ENCODE measurements around the gene MYH6. TPM values are rescaled to one million over a fixed set of nuclear protein-coding genes. Genes with fewer than 3 reads are reported as not detected.
"Not testable (repeated sequence)": the region's sequence is repeated elsewhere in the genome, so short reads cannot be mapped to it uniquely, and the experiment has no call there.

The MYH6 gene
- total RNA-seq, 1 donor from 2014 or later = not detected

DNA sequence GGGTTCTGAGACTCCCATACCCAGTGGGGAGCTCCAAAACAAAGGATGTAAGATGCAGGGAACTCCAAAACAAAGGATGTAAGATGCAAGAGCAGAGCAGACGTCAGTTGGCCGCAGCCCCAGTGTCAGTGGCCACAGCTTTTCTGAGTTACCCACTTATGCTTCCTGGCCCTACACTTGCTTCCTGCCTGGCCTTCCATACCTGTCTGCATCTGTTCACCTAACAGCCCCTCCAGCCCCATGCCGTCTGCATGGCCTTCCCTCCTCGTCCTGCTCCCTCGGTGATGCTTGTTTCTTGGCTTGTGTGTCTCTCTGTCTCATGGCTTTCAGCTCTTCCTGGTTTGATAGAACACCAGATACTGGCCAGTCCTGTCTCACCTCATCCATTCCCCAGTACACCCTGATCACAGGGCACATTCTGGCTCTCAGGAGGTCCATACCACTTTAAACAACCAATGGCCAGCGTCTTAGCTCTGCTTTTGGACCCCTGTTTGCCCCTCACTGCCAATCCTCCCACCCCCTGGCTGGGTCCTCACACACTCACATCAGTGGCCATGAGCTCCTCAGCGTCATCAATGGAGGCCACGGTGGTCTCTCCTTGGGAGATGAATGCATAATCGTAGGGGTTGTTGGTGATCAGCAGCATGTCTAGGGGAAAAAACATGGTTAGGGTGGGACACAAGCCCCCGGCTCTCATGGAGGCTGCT lies 22.1 kb upstream of the MYH6 start:
- Histone ChIP-seq H3K4me1 (ENCODE audit: insufficient read depth, low read length) (no peaks in the 10 kb centered on the region), H3K36me3 (ENCODE audit: insufficient read depth, low read length) (no peaks in the 10 kb centered on the region), H4K20me1 (ENCODE audit: insufficient read depth, low read length) (no peaks in the 10 kb centered on the region), H3K9ac (ENCODE audit: low read length) (no peak overlapping the region), H3K9me3 (ENCODE audit: insufficient read depth, low read depth, low read length) (no peaks in the 10 kb centered on the region), H2AFZ (ENCODE audit: low read depth, low read length) (no peak overlapping the region), H3K4me3 (ENCODE audit: insufficient read depth, low read depth, low read length) (no peak overlapping the region), H3K27me3 (ENCODE audit: insufficient read depth, low read length) (peaks cover 4% of the 10 kb centered on the region), H3K27ac (ENCODE audit: low read depth, low read length) (no peak overlapping the region), H3K79me2 (ENCODE audit: insufficient read depth, low read length) (no peaks in the 10 kb centered on the region), H3K4me2 (ENCODE audit: low read length) (no peak overlapping the region)
- no peak overlapping the region for H3K4me3 Mint-ChIP-seq (ENCODE audit: unreplicated experiment)
- peaks cover 35% of the 10 kb centered on the region for H3K27me3 Mint-ChIP-seq (ENCODE audit: low read depth, unreplicated experiment)
- H3K4me1 Mint-ChIP-seq (ENCODE audit: low read depth, unreplicated experiment) = peaks cover 14% of the 10 kb centered on the region
- H3K27ac Mint-ChIP-seq (ENCODE audit: unreplicated experiment) = no peak overlapping the region
- no peak for FAIRE-seq
- H3K9me3 Mint-ChIP-seq (ENCODE audit: unreplicated experiment) = peaks cover 7% of the 10 kb centered on the region
- no peak for DNase-seq (ENCODE audit: low read depth)
- H3K36me3 Mint-ChIP-seq (ENCODE audit: low read depth, unreplicated experiment) = no peaks in the 10 kb centered on the region
- TF ChIP-seq, protein P1, sequence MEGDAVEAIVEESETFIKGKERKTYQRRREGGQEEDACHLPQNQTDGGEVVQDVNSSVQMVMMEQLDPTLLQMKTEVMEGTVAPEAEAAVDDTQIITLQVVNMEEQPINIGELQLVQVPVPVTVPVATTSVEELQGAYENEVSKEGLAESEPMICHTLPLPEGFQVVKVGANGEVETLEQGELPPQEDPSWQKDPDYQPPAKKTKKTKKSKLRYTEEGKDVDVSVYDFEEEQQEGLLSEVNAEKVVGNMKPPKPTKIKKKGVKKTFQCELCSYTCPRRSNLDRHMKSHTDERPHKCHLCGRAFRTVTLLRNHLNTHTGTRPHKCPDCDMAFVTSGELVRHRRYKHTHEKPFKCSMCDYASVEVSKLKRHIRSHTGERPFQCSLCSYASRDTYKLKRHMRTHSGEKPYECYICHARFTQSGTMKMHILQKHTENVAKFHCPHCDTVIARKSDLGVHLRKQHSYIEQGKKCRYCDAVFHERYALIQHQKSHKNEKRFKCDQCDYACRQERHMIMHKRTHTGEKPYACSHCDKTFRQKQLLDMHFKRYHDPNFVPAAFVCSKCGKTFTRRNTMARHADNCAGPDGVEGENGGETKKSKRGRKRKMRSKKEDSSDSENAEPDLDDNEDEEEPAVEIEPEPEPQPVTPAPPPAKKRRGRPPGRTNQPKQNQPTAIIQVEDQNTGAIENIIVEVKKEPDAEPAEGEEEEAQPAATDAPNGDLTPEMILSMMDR (IDR thresholded peaks at IDR 0.05; ENCODE audit: insufficient read depth, low read depth, low read length) = no peak
- TF ChIP-seq EZH2 (IDR thresholded peaks at IDR 0.05; ENCODE audit: insufficient read depth, low read length) = no peak

DNA sequence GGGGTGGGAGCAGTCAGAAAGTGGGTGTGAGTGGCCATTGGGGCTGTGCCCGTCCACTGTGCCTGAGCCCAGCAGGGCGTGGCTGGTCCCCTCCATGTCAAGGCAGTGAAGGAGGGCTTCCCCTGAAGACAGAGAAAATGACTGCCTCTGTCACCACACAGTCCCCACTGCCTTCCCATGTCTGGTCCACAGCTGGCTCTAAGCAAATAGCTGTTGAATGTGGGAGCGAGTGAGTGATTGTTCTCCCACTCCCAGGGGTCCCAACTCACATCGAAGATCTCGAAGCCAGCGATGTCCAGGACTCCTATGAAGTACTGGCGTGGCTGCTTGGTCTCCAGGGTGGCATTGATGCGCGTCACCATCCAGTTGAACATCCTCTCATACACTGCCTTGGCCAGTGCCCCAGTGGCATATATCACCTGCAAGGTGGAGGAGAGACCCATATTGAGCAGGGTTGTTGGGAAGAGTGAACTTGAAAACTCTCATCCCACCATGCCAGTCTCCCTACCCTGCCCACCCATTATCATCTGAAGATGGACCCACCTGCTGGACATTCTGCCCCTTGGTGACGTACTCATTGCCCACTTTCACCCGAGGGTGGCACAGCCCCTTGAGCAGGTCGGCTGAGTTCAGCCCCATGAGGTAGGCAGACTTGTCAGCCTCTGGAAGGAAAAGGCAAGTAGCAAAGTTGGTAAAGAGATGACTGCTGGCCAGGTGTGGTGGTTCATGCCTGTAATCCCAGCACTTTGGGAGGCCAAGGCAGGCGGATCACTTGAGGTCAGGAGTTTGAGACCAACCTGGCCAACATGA lies 20.8 kb upstream of the MYH6 start:
- Histone ChIP-seq H3K27ac (ENCODE audit: low read depth, low read length) (no peak overlapping the region), H3K9me3 (ENCODE audit: insufficient read depth, low read depth, low read length) (no peaks in the 10 kb centered on the region), H2AFZ (ENCODE audit: low read depth, low read length) (no peak overlapping the region), H3K4me3 (ENCODE audit: insufficient read depth, low read depth, low read length) (no peak overlapping the region), H3K79me2 (ENCODE audit: insufficient read depth, low read length) (no peaks in the 10 kb centered on the region), H3K27me3 (ENCODE audit: insufficient read depth, low read length) (peaks cover 2% of the 10 kb centered on the region), H3K4me1 (ENCODE audit: insufficient read depth, low read length) (no peaks in the 10 kb centered on the region), H4K20me1 (ENCODE audit: insufficient read depth, low read length) (no peaks in the 10 kb centered on the region), H3K36me3 (ENCODE audit: insufficient read depth, low read length) (no peaks in the 10 kb centered on the region), H3K4me2 (ENCODE audit: low read length) (no peak overlapping the region), H3K9ac (ENCODE audit: low read length) (no peak overlapping the region)
- DNase-seq (ENCODE audit: low read depth) = no peak
- H3K4me3 Mint-ChIP-seq (ENCODE audit: unreplicated experiment) = no peak overlapping the region
- H3K36me3 Mint-ChIP-seq (ENCODE audit: low read depth, unreplicated experiment) = no peaks in the 10 kb centered on the region
- H3K4me1 Mint-ChIP-seq (ENCODE audit: low read depth, unreplicated experiment) = peaks cover 9% of the 10 kb centered on the region
- H3K9me3 Mint-ChIP-seq (ENCODE audit: unreplicated experiment) = peaks cover 6% of the 10 kb centered on the region
- H3K27me3 Mint-ChIP-seq (ENCODE audit: low read depth, unreplicated experiment) = peaks cover 40% of the 10 kb centered on the region
- H3K27ac Mint-ChIP-seq (ENCODE audit: unreplicated experiment) = no peak overlapping the region
- FAIRE-seq = no peak
- TF ChIP-seq EZH2 (IDR thresholded peaks at IDR 0.05; ENCODE audit: insufficient read depth, low read length) = no peak
- TF ChIP-seq, protein P1 (IDR thresholded peaks at IDR 0.05; ENCODE audit: insufficient read depth, low read depth, low read length) = no peak

DNA sequence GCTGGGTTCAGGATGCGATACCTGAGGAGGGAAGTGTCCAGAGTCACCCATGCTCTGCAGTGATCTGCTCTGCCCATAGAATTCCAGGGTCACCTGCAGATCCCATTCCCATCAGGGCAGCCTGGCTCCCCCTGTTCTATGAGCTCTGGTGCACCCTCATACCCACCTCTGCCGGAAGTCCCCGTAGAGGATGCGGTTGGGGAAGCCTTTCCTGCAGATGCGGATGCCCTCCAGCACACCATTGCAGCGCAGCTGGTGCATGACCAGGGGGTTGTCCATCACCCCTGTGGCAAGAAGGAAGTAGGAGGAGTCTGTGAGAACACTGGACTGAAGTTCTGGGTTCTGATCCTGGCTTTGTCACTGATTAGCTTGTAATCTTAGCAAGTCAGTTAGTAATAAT lies 17.7 kb upstream of the MYH6 start:
- H3K4me2 ChIP-seq (ENCODE audit: low read length); H2AFZ ChIP-seq (ENCODE audit: low read depth, low read length); DNase-seq (ENCODE audit: low read depth); H3K27ac ChIP-seq (ENCODE audit: low read depth, low read length); H3K79me2 ChIP-seq (ENCODE audit: insufficient read depth, low read length); H3K36me3 ChIP-seq (ENCODE audit: insufficient read depth, low read length); H3K4me3 Mint-ChIP-seq (ENCODE audit: unreplicated experiment); H3K9me3 Mint-ChIP-seq (ENCODE audit: unreplicated experiment); H3K4me1 Mint-ChIP-seq (ENCODE audit: low read depth, unreplicated experiment); FAIRE-seq; H3K9me3 ChIP-seq (ENCODE audit: insufficient read depth, low read depth, low read length); H3K4me3 ChIP-seq (ENCODE audit: insufficient read depth, low read depth, low read length); H4K20me1 ChIP-seq (ENCODE audit: insufficient read depth, low read length); H3K4me1 ChIP-seq (ENCODE audit: insufficient read depth, low read length); H3K27me3 ChIP-seq (ENCODE audit: insufficient read depth, low read length); H3K9ac ChIP-seq (ENCODE audit: low read length); H3K36me3 Mint-ChIP-seq (ENCODE audit: low read depth, unreplicated experiment); H3K27ac Mint-ChIP-seq (ENCODE audit: unreplicated experiment): not testable (repeated sequence)
- peaks cover 40% of the 10 kb centered on the region for H3K27me3 Mint-ChIP-seq (ENCODE audit: low read depth, unreplicated experiment)
